Measurements from ENCODE around the gene MRTFB.

Gene MRTFB

DNA sequence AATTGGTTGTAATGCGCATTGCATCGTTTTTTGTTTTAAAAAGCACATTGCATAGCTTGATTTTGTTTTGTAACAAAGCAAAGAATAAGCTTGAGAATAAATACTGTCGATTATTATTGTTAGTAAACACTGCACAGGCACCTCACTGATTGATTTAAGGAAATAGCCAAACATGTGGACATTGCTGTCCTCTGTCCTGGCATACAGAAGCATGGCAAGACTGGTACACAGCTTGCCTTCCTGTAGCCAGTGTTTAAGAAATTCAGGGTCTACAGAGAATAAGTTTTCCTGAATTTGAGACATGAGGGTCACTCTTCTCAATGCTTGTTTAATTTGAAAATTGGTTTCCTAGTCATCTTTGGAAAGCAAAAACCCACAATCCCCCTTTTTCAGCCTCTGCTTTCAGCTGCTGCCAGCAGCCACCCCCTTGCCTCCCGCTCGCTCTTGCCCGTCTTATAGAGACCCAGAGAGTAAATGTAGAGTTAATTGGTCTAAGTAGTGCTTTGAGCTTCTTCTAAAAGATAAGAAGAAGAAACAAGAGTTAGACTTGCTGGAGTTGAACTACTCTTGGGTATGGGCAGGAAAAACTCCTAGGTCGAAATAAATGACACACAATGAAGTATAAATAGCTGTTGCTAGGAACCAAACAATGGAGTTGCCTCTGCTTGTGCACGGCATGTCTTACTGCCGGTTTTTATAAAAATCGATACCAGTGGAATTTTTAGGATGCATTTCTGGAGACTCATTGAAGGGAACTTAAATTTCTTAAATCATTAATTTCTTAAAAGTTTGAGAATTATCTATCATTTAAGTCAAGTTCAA lies 116.6 kb downstream of the MRTFB start:
- peaks cover 25% of the 10 kb centered on the region for H3K4me1 ChIP-seq (ENCODE audit: control insufficient read depth, insufficient read depth, low read length, poor library complexity, severe bottlenecking)
- peak overlapping the region; percentile 36 for H3K4me3 ChIP-seq (ENCODE audit: extremely low read depth, insufficient read depth, low read length, poor library complexity, severe bottlenecking)
- peak overlapping the region; percentile 91 for H3K27ac ChIP-seq (ENCODE audit: low read depth, low read length, severe bottlenecking)
- 80 to 90% methylated on average over 1 to 5 of the region's 10 CpGs for WGBS, 2 experiments (ENCODE audit: insufficient coverage in 2 of 2)
- no peaks in the 10 kb centered on the region for H3K9me3 ChIP-seq (ENCODE audit: control insufficient read depth, low read length)
- no peaks in the 10 kb centered on the region for H3K36me3 ChIP-seq (ENCODE audit: control insufficient read depth, insufficient read depth, low read length)

DNA sequence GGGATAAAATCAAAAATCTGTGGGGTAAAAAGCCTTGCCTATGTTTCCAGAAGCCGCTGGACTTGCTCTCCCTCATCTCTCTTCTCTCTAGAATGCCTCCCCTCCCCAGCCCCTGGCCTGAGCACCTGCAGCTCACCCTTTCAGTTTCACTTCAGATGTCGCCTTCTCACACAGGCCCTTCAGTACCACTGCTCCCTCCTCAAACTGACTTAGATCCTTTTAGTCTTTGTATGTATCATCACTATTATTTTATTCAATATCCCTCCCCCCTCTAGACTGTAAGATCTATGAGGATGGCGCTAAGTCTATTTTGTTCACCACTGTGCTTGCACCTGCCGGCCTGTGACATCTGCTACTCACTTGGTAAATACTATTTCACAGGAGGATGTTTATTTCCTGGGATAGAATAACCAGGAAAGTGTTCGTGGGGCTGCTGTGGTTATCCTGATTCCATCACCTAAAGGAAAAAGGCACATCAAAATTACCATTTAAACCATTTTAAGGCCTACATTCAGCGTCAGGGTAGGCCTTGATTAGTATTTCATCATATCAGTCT lies 122.3 kb downstream of the MRTFB start:
- Histone ChIP-seq H3K4me1 (ENCODE audit: control insufficient read depth, insufficient read depth, low read length, poor library complexity, severe bottlenecking) (peaks cover 7% of the 10 kb centered on the region), H3K27ac (ENCODE audit: low read depth, low read length, severe bottlenecking) (no peak overlapping the region), H3K9me3 (ENCODE audit: control insufficient read depth, low read length) (no peaks in the 10 kb centered on the region), H3K4me3 (ENCODE audit: extremely low read depth, insufficient read depth, low read length, poor library complexity, severe bottlenecking) (no peak overlapping the region), H3K36me3 (ENCODE audit: control insufficient read depth, insufficient read depth, low read length) (no peaks in the 10 kb centered on the region)
- 86 to 100% methylated on average over 1 to 3 of the region's 6 CpGs for whole genome bisulfite sequencing, 2 experiments (ENCODE audit: insufficient coverage in 2 of 2)

DNA sequence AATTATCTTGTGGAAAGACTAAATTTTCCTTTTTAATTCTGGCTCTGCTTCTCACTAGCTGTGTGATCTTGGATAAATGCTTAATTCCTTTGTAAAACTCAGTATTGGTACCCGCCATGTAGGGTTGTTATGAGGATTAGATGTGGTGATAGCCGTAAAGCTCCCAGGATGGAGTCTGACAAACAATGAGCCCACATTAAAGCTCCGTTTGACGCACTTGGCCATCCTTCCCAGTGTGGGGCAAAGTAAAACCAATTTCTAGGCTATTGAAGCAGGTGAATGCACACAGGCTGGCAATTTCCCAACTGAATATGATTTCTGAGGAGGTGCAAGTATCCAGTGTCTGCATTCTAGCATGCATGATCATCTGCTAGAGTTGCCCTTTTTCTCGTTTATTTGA lies 123.6 kb downstream of the MRTFB start:
- 97 to 100% methylated on average over 3 to 5 of the region's 5 CpGs for WGBS, 2 experiments (ENCODE audit: insufficient coverage in 2 of 2)
- Histone ChIP-seq H3K9me3 (ENCODE audit: control insufficient read depth, low read length) (no peaks in the 10 kb centered on the region), H3K36me3 (ENCODE audit: control insufficient read depth, insufficient read depth, low read length) (no peaks in the 10 kb centered on the region), H3K27ac (ENCODE audit: low read depth, low read length, severe bottlenecking) (no peak overlapping the region), H3K4me1 (ENCODE audit: control insufficient read depth, insufficient read depth, low read length, poor library complexity, severe bottlenecking) (peaks cover 7% of the 10 kb centered on the region), H3K4me3 (ENCODE audit: extremely low read depth, insufficient read depth, low read length, poor library complexity, severe bottlenecking) (no peak overlapping the region)

GRCh38 chr16:14196011-14196410 lies 124.9 kb downstream of the MRTFB start:
- peak overlapping the region; percentile 2 for H3K27ac ChIP-seq (ENCODE audit: low read depth, low read length, severe bottlenecking)
- WGBS, 2 experiments (ENCODE audit: insufficient coverage in 2 of 2): no CpG with 5 or more reads among the region's 2 CpGs
- no peaks in the 10 kb centered on the region for H3K9me3 ChIP-seq (ENCODE audit: control insufficient read depth, low read length)
- peaks cover 7% of the 10 kb centered on the region for H3K4me1 ChIP-seq (ENCODE audit: control insufficient read depth, insufficient read depth, low read length, poor library complexity, severe bottlenecking)
- H3K36me3 ChIP-seq (ENCODE audit: control insufficient read depth, insufficient read depth, low read length): peaks cover 3% of the 10 kb centered on the region
- H3K4me3 ChIP-seq (ENCODE audit: extremely low read depth, insufficient read depth, low read length, poor library complexity, severe bottlenecking): no peak overlapping the region

- Histone ChIP-seq H3K27ac (ENCODE audit: low read depth, low read length, severe bottlenecking) (peak overlapping the region; percentile 2), H3K9me3 (ENCODE audit: control insufficient read depth, low read length) (no peaks in the 10 kb centered on the region), H3K4me1 (ENCODE audit: control insufficient read depth, insufficient read depth, low read length, poor library complexity, severe bottlenecking) (peaks cover 7% of the 10 kb centered on the region), H3K4me3 (ENCODE audit: extremely low read depth, insufficient read depth, low read length, poor library complexity, severe bottlenecking) (no peak overlapping the region), H3K36me3 (ENCODE audit: control insufficient read depth, insufficient read depth, low read length) (peaks cover 3% of the 10 kb centered on the region)
Observed at GRCh38 chr16:14196539-14196938, 125.4 kb downstream of the MRTFB start.

GRCh38 chr16:14198012-14198411 lies 126.9 kb downstream of the MRTFB start:
- Histone ChIP-seq H3K27ac (ENCODE audit: low read depth, low read length, severe bottlenecking) (no peak overlapping the region), H3K4me3 (ENCODE audit: extremely low read depth, insufficient read depth, low read length, poor library complexity, severe bottlenecking) (no peak overlapping the region), H3K36me3 (ENCODE audit: control insufficient read depth, insufficient read depth, low read length) (peaks cover 3% of the 10 kb centered on the region), H3K4me1 (ENCODE audit: control insufficient read depth, insufficient read depth, low read length, poor library complexity, severe bottlenecking) (peaks cover 7% of the 10 kb centered on the region), H3K9me3 (ENCODE audit: control insufficient read depth, low read length) (no peaks in the 10 kb centered on the region)

DNA sequence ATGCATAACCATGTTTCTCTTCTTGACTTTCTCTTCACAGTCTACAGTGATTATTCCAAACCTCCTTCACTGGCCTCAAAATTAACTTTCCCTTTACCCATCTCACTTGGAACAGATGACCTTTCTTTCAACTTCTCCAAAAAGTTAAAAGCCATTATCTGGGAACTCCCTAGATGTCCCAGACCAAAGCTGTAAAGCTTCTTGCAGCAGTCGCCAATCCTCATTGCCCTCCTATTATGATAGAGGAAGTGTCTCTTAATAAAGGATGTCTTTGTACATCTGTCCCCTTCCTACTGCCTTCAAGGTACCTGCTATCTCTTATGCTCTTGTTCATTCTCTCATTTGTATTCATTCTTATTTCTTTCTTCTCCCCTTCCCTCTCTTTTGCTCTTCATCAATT lies 127.5 kb downstream of the MRTFB start:
- Histone ChIP-seq H3K36me3 (ENCODE audit: control insufficient read depth, insufficient read depth, low read length) (peaks cover 3% of the 10 kb centered on the region), H3K4me1 (ENCODE audit: control insufficient read depth, insufficient read depth, low read length, poor library complexity, severe bottlenecking) (peaks cover 7% of the 10 kb centered on the region), H3K4me3 (ENCODE audit: extremely low read depth, insufficient read depth, low read length, poor library complexity, severe bottlenecking) (no peak overlapping the region), H3K9me3 (ENCODE audit: control insufficient read depth, low read length) (no peaks in the 10 kb centered on the region), H3K27ac (ENCODE audit: low read depth, low read length, severe bottlenecking) (no peak overlapping the region)
- no CpG with 5 or more reads among the region's 1 CpG for WGBS, 2 experiments (ENCODE audit: insufficient coverage in 2 of 2)

- WGBS, 2 experiments (ENCODE audit: insufficient coverage in 2 of 2): 95 to 99% methylated on average over 4 of the region's 4 CpGs
- Histone ChIP-seq H3K9me3 (ENCODE audit: control insufficient read depth, low read length) (no peaks in the 10 kb centered on the region), H3K27ac (ENCODE audit: low read depth, low read length, severe bottlenecking) (no peak overlapping the region), H3K4me3 (ENCODE audit: extremely low read depth, insufficient read depth, low read length, poor library complexity, severe bottlenecking) (no peak overlapping the region), H3K4me1 (ENCODE audit: control insufficient read depth, insufficient read depth, low read length, poor library complexity, severe bottlenecking) (peaks cover 7% of the 10 kb centered on the region), H3K36me3 (ENCODE audit: control insufficient read depth, insufficient read depth, low read length) (peaks cover 3% of the 10 kb centered on the region)
Observed at GRCh38 chr16:14199199-14199598, 128.1 kb downstream of the MRTFB start.

DNA sequence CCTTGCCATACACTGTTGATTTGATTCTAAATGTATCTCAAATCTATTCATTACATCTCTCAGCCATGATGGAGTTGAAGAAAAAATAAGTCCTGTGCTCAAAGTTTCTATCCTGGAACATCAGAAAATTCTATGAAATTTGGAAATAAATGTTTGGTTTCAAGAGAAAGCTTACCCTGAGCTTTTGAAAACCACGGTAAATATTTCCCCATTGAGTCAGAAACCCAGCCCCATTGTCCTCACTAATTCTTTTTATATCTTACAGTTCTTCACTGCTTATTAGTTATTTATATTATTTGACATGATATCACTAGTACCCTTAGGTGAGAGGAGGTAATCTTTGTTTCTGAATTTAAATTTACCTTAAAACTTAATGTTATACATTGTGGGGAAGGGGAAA lies 128.5 kb downstream of the MRTFB start:
- no peaks in the 10 kb centered on the region for H3K9me3 ChIP-seq (ENCODE audit: control insufficient read depth, low read length)
- no CpG with 5 or more reads among the region's 1 CpG for WGBS, 2 experiments (ENCODE audit: insufficient coverage in 2 of 2)
- peaks cover 7% of the 10 kb centered on the region for H3K4me1 ChIP-seq (ENCODE audit: control insufficient read depth, insufficient read depth, low read length, poor library complexity, severe bottlenecking)
- H3K27ac ChIP-seq (ENCODE audit: low read depth, low read length, severe bottlenecking): no peak overlapping the region
- H3K36me3 ChIP-seq (ENCODE audit: control insufficient read depth, insufficient read depth, low read length): peaks cover 3% of the 10 kb centered on the region
- H3K4me3 ChIP-seq (ENCODE audit: extremely low read depth, insufficient read depth, low read length, poor library complexity, severe bottlenecking): no peak overlapping the region

- Histone ChIP-seq H3K4me3 (ENCODE audit: extremely low read depth, insufficient read depth, low read length, poor library complexity, severe bottlenecking) (no peak overlapping the region), H3K27ac (ENCODE audit: low read depth, low read length, severe bottlenecking) (no peak overlapping the region), H3K9me3 (ENCODE audit: control insufficient read depth, low read length) (no peaks in the 10 kb centered on the region), H3K36me3 (ENCODE audit: control insufficient read depth, insufficient read depth, low read length) (peaks cover 3% of the 10 kb centered on the region), H3K4me1 (ENCODE audit: control insufficient read depth, insufficient read depth, low read length, poor library complexity, severe bottlenecking) (no peaks in the 10 kb centered on the region)
- WGBS, 2 experiments (ENCODE audit: insufficient coverage in 2 of 2): no CpG with 5 or more reads among the region's 3 CpGs
Observed at GRCh38 chr16:14202095-14202494, 131.0 kb downstream of the MRTFB start.

DNA sequence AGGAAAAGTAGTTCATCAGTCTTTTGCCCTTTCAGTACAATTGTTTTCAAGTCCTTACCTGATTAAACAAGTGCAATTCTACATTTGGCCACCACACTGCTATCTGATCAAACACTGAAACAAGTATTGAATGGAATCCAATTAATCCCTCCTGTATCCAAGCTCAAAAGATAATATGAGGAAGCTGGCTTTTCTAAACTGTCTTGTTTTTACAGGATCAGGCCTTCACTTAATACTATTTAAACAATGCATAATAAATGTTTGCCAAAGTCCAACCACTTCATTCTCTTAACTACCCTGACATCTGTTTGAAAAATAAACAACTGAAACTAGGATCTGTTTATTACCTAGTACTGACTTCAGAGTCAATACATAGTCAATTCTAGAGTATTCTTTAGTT lies 131.6 kb downstream of the MRTFB start:
- H3K4me3 ChIP-seq (ENCODE audit: extremely low read depth, insufficient read depth, low read length, poor library complexity, severe bottlenecking): no peak overlapping the region
- H3K4me1 ChIP-seq (ENCODE audit: control insufficient read depth, insufficient read depth, low read length, poor library complexity, severe bottlenecking): no peaks in the 10 kb centered on the region
- no peaks in the 10 kb centered on the region for H3K9me3 ChIP-seq (ENCODE audit: control insufficient read depth, low read length)
- H3K36me3 ChIP-seq (ENCODE audit: control insufficient read depth, insufficient read depth, low read length): peaks cover 3% of the 10 kb centered on the region
- no peak overlapping the region for H3K27ac ChIP-seq (ENCODE audit: low read depth, low read length, severe bottlenecking)

Data from mesodermal cell (in vitro differentiated cells).